Liver (tissue), 9 donors: ENCODE results near the gene RAB11FIP3. TPM values are rescaled to one million over a fixed set of nuclear protein-coding genes. Genes with fewer than 3 reads are reported as not detected.

Experiments
- DNase-seq: peaks from one replicate; pipeline ENCODE4 v3.0.0-alpha.2; 2017; ENCODE audit warnings: low spot score
- H3K27ac ChIP-seq, 2 donors: one replicate each; pipeline ENCODE4 v1.7.0; 2013; ENCODE audit warnings: inconsistent platforms in 2 of 2, low read length in 2 of 2, control low read depth in 1 of 2, low read depth in 1 of 2, mild to moderate bottlenecking in 1 of 2
- H3K27me3 ChIP-seq, 4 donors: one replicate each; pipeline versions ENCODE4 v1.6.1 to v1.7.0; 2013; ENCODE audit warnings: low read length in 3 of 4, inconsistent platforms in 1 of 4, mild to moderate bottlenecking in 1 of 4, moderate library complexity in 1 of 4; ENCODE audit not compliant: control insufficient read depth in 4 of 4, insufficient read depth in 4 of 4
- H3K36me3 ChIP-seq, 4 donors: one replicate each; pipeline versions ENCODE4 v1.6.1 to v1.7.0; 2013; ENCODE audit warnings: low read length in 3 of 4, mild to moderate bottlenecking in 3 of 4, low read depth in 1 of 4, moderate library complexity in 1 of 4; ENCODE audit not compliant: control insufficient read depth in 4 of 4, insufficient read depth in 3 of 4
- H3K4me1 ChIP-seq, 4 donors: one replicate each; pipeline versions ENCODE4 v1.6.1 to v1.7.0; 2013; ENCODE audit warnings: low read length in 3 of 4, mild to moderate bottlenecking in 3 of 4, moderate library complexity in 1 of 4; ENCODE audit not compliant: control insufficient read depth in 4 of 4, insufficient read depth in 4 of 4
- H3K4me3 ChIP-seq, 3 donors: one replicate each; pipeline versions ENCODE4 v1.6.1 to v1.7.0; 2013; ENCODE audit warnings: low read length in 3 of 3, control low read depth in 1 of 3, low read depth in 1 of 3, mild to moderate bottlenecking in 1 of 3
- H3K9ac ChIP-seq, 2 donors: one replicate each; pipeline ENCODE4 v1.7.0; 2013; ENCODE audit warnings: low read length in 2 of 2, mild to moderate bottlenecking in 2 of 2, moderate library complexity in 2 of 2, control low read depth in 1 of 2, low read depth in 1 of 2
- H3K9me3 ChIP-seq, 4 donors: one replicate each; pipeline versions ENCODE4 v1.6.1 to v1.7.0; 2013; ENCODE audit warnings: low read length in 3 of 4; ENCODE audit not compliant: control insufficient read depth in 4 of 4
- EGR1 ChIP-seq, 2 donors: IDR thresholded peaks; 2 replicates each; pipeline ENCODE4 v1.6.1; 2016 to 2018; ENCODE audit warnings: antibody characterized with exemption in 2 of 2, low read depth in 2 of 2
- FOXA1 ChIP-seq: IDR thresholded peaks from 2 replicates; pipeline ENCODE4 v1.6.1; 2016; ENCODE audit warnings: antibody characterized with exemption
- GABPA ChIP-seq, 2 donors: IDR thresholded peaks in 1 of 2; conservative IDR thresholded peaks in 1 of 2; 2 replicates each; pipeline ENCODE4 v1.6.1; 2016; ENCODE audit warnings: antibody characterized with exemption in 2 of 2, mild to moderate bottlenecking in 1 of 2, moderate library complexity in 1 of 2
- HNF4G ChIP-seq: IDR thresholded peaks from 2 replicates; pipeline ENCODE4 v1.6.1; 2016; ENCODE audit warnings: antibody characterized with exemption
- JUND ChIP-seq, 2 donors: IDR thresholded peaks; 2 replicates each; pipeline ENCODE4 v1.6.1; 2016; ENCODE audit warnings: antibody characterized with exemption in 2 of 2
- RAD21 ChIP-seq, 2 donors: IDR thresholded peaks; 2 replicates each; pipeline ENCODE4 v1.6.1; 2016; ENCODE audit warnings: antibody characterized with exemption in 2 of 2, mild to moderate bottlenecking in 2 of 2
- SP1 ChIP-seq: IDR thresholded peaks from 2 replicates; pipeline ENCODE4 v1.6.1; 2018; ENCODE audit warnings: antibody characterized with exemption, mild to moderate bottlenecking
- TAF1 ChIP-seq: conservative IDR thresholded peaks from 2 replicates; pipeline ENCODE4 v1.6.1; 2016; ENCODE audit warnings: antibody characterized with exemption, mild to moderate bottlenecking
- YY1 ChIP-seq: IDR thresholded peaks from 2 replicates; pipeline ENCODE4 v1.6.1; 2016; ENCODE audit warnings: antibody characterized with exemption, mild to moderate bottlenecking
- WGBS: extraction: QIAGEN DNeasy Blood & Tissue Kit; methylation state at CpG from one replicate; pipeline ENCODE4 v1.1.7; 2013; 5-methylcytosine and 5-hydroxymethylcytosine counted together
- polyA plus RNA-seq, 2 donors: library from polyadenylated mRNA; stranded (reverse) in 1 of 2; unstranded in 1 of 2; fragments of 200-250 nt in 1 of 2; fragments of >200 nt in 1 of 2; fragmentation: Nextera tagmentation in 1 of 2; extraction: Ambion mirVana in 1 of 2; gene quantifications; one replicate each; pipeline versions ENCODE4 v1.2.1 to v1.2.3, GENCODE V29; 2013 to 2015
- total RNA-seq, 2 donors: library from RNA; depleted of rRNA; stranded (reverse); fragments of >200 nt; gene quantifications; one replicate each; pipeline ENCODE4 v1.2.3, GENCODE V29; 2014
- TF ChIP-seq, protein P1 (sequence below): IDR thresholded peaks from 2 replicates; pipeline ENCODE4 v1.6.1; 2016; ENCODE audit warnings: antibody characterized with exemption
- TF ChIP-seq, protein P2 (sequence below): fragments of 150-350 bp; IDR thresholded peaks from 2 replicates; pipeline ENCODE4 v1.5.1; 2017; ENCODE audit warnings: improper control_type of control experiment, low read depth, low read length; ENCODE audit not compliant: missing input control
- TF ChIP-seq, protein P3 (sequence below): IDR thresholded peaks from 2 replicates; pipeline ENCODE4 v1.6.1; 2016; ENCODE audit warnings: antibody characterized with exemption
- TF ChIP-seq, protein P4 (sequence below): IDR thresholded peaks from 2 replicates; pipeline ENCODE4 v1.6.1; 2016; ENCODE audit warnings: antibody characterized with exemption
- donor health status: healthy.
- donor health status: healthy.
- donor health status: healthy.
- donor health status: healthy.
- donor health status: healthy.

Gene RAB11FIP3
- total and polyA plus RNA-seq, 4 donors, result 3.5 to 29.4 (median 15.7) TPM

DNA sequence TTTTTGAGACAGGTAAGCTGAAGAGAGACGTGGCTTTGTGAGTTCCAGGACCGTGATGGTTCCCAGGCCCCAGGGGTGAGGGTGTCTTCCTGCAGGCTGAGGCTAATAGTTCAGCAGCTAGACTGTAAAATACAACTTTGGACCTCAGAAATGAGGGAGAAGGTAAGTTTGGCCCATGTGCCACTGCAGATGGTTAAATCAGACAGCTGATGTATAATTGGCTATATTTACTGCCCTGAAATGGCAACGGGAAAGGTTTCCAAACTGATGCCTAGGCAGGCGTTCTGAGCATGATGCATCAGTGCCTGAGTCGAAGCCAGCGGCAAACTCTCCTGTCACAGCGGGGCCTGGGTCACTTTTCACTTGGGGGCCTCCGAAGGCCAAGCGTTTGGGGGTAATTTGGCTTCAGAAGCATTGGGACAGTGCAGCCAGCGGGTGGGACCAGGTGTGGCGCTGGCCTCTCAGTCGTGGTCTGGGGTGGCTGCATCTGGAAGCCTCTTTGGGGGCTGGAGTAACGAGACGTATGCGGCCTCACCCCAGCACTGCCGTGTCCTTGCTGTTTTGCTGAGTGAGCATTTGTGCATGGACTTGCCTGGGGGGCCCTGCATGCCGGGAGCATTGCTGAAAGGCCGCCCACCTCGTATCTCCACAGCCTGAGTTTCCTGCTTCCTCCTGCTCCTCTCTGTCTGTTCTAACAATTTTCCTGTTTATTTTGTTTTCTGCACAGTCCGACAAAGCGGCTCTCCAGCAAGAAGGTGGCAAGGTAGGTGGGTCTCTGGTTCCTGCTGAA lies 70.8 kb downstream of the RAB11FIP3 start:
- Histone ChIP-seq H3K27ac (no peak overlapping the region), H3K36me3 (peaks cover 0 to 3% (median 0%) of the 10 kb centered on the region in 4 donors), H3K9ac (no peak overlapping the region), H3K4me1 (no peaks in the 10 kb centered on the region), H3K9me3 (no peaks in the 10 kb centered on the region), H3K4me3 (no peak overlapping the region), H3K27me3 (no peaks in the 10 kb centered on the region)
- no peak for TF ChIP-seq GABPA (IDR thresholded peaks at IDR 0.05 in 1 of 2, conservative IDR thresholded peaks at IDR 0.05 in 1 of 2)
- TF ChIP-seq, protein P1, sequence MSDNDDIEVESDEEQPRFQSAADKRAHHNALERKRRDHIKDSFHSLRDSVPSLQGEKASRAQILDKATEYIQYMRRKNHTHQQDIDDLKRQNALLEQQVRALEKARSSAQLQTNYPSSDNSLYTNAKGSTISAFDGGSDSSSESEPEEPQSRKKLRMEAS, result no peak
- no peak for TF ChIP-seq JUND (IDR thresholded peaks at IDR 0.05)
- no peak for TF ChIP-seq SP1
- TF ChIP-seq YY1, result no peak
- no peak for TF ChIP-seq EGR1 (IDR thresholded peaks at IDR 0.05; ENCODE audit: low read depth in 2 of 2)
- TF ChIP-seq RAD21 (IDR thresholded peaks at IDR 0.05), result no peak
- TF ChIP-seq, protein P2, sequence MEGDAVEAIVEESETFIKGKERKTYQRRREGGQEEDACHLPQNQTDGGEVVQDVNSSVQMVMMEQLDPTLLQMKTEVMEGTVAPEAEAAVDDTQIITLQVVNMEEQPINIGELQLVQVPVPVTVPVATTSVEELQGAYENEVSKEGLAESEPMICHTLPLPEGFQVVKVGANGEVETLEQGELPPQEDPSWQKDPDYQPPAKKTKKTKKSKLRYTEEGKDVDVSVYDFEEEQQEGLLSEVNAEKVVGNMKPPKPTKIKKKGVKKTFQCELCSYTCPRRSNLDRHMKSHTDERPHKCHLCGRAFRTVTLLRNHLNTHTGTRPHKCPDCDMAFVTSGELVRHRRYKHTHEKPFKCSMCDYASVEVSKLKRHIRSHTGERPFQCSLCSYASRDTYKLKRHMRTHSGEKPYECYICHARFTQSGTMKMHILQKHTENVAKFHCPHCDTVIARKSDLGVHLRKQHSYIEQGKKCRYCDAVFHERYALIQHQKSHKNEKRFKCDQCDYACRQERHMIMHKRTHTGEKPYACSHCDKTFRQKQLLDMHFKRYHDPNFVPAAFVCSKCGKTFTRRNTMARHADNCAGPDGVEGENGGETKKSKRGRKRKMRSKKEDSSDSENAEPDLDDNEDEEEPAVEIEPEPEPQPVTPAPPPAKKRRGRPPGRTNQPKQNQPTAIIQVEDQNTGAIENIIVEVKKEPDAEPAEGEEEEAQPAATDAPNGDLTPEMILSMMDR, result no peak
- TF ChIP-seq HNF4G, result no peak
- TF ChIP-seq, protein P3, sequence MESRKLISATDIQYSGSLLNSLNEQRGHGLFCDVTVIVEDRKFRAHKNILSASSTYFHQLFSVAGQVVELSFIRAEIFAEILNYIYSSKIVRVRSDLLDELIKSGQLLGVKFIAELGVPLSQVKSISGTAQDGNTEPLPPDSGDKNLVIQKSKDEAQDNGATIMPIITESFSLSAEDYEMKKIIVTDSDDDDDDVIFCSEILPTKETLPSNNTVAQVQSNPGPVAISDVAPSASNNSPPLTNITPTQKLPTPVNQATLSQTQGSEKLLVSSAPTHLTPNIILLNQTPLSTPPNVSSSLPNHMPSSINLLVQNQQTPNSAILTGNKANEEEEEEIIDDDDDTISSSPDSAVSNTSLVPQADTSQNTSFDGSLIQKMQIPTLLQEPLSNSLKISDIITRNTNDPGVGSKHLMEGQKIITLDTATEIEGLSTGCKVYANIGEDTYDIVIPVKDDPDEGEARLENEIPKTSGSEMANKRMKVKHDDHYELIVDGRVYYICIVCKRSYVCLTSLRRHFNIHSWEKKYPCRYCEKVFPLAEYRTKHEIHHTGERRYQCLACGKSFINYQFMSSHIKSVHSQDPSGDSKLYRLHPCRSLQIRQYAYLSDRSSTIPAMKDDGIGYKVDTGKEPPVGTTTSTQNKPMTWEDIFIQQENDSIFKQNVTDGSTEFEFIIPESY, result no peak
- TF ChIP-seq FOXA1, result no peak
- TF ChIP-seq, protein P4, sequence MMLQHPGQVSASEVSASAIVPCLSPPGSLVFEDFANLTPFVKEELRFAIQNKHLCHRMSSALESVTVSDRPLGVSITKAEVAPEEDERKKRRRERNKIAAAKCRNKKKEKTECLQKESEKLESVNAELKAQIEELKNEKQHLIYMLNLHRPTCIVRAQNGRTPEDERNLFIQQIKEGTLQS, result no peak
- no peak for DNase-seq
- 84% methylated on average over 21 of the region's 21 CpGs for whole genome bisulfite sequencing

DNA sequence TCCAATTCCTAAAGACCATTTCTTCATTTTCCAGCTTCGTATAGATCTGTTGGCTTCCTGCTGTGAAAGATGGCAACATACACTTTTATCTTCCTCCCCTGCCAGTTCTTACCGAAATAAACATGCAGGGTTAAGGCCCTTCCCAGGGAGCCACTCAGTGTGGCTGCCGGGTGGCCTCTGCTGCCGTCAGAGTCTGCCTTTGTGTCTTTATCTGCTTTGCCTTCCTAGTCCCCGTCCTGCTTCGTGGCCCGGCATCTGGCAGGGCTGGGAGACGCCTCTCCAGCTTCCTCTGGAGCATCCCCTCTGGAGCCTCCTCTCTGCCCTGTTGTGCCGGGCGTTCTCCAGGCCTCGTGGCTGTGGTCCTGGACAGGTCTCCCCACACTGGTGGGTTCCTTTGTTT lies 71.8 kb downstream of the RAB11FIP3 start:
- Histone ChIP-seq H3K9me3 (no peaks in the 10 kb centered on the region), H3K36me3 (peaks cover 0 to 3% (median 0%) of the 10 kb centered on the region in 4 donors), H3K27me3 (no peaks in the 10 kb centered on the region), H3K27ac (no peak overlapping the region), H3K9ac (no peak overlapping the region), H3K4me3 (no peak overlapping the region), H3K4me1 (peaks cover 6 to 9% (median 7%) of the 10 kb centered on the region in 4 donors)
- TF ChIP-seq, protein P3, result no peak
- no peak for TF ChIP-seq TAF1
- TF ChIP-seq HNF4G, result no peak
- TF ChIP-seq YY1, result no peak
- TF ChIP-seq, protein P2, result no peak
- no peak for DNase-seq
- 80% methylated on average over 11 of the region's 11 CpGs for WGBS
